ENCODE measurements around the gene UBE2L3.

UBE2L3 gene

DNA sequence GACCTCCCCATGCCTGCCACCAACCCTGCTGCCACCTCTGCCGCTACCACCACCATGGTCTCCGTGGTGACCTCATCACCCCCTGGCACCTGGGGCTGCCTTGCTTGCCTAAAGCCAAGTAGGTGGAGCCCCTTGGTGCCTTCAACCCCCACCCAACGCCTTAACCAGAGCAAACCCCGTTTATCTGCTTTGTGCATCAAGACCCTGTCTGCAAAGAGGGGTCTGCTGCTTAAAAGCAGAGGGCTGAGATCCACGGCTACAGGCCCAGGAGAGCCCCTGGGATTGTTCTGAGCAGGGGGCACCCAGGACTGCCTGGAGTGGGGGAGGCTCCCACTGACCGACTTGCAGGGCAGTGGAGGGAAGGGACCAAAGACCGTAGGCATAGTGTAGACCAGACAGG is 93.4 kb downstream of the UBE2L3 start:
- peaks cover 0 to 30% (median 27%) of the 10 kb centered on the region in 4 experiments for H3K4me1 ChIP-seq (ENCODE audit: control extremely low read depth in 1 of 4, control insufficient read depth in 4 of 4, insufficient read depth in 4 of 4, low read length in 3 of 4)
- no peak overlapping the region for H3K4me3 ChIP-seq (ENCODE audit: control insufficient read depth in 1 of 7, extremely low read depth in 1 of 7, insufficient read depth in 4 of 7, low read depth in 2 of 7, low read length in 6 of 7)
- no peak overlapping the region for H3K27ac ChIP-seq (ENCODE audit: insufficient read depth in 1 of 2, low read depth in 1 of 2, low read length in 2 of 2, poor library complexity in 1 of 2, severe bottlenecking in 2 of 2)
- H3K9me3 ChIP-seq (ENCODE audit: control extremely low read depth in 1 of 5, control insufficient read depth in 4 of 5, insufficient read depth in 2 of 5, low read depth in 1 of 5, low read length in 4 of 5): no peaks in the 10 kb centered on the region
- no peaks in the 10 kb centered on the region for H3K36me3 ChIP-seq (ENCODE audit: control insufficient read depth in 4 of 4, insufficient read depth in 4 of 4, low read length in 3 of 4)
- ChIA-PET CTCF (no interaction called here), POLR2A (no interaction called here)
- no peaks in the 10 kb centered on the region for H3K27me3 ChIP-seq (replicated peaks in 2 of 5; ENCODE audit: control insufficient read depth in 4 of 5, insufficient read depth in 5 of 5, low read length in 4 of 5)
- DNase-seq: no peak
- WGBS (ENCODE audit: insufficient coverage): 94% methylated on average over 5 of the region's 7 CpGs

DNA sequence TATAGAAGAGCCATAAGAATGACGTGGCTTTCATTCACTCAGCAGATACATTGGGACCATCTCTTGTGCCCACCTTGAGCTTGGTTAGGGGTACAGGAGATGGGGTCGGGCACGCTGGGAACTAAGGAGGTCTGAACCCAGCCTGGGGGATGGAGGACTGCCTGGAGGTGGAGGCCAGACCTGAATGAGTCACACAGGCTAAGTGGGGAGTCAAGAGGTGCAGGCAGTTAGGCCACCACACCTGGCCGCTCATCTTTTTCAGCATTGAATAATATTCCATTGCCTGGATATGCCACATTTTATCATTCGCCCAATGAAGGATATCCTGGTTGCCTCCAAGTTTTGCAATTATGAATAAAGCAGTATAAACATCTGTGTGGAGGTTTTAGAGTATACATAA is 94.5 kb downstream of the UBE2L3 start:
- ChIA-PET POLR2A (no interaction called here), CTCF (no interaction called here)
- WGBS (ENCODE audit: insufficient coverage): 83% methylated on average over 1 of the region's 5 CpGs

DNA sequence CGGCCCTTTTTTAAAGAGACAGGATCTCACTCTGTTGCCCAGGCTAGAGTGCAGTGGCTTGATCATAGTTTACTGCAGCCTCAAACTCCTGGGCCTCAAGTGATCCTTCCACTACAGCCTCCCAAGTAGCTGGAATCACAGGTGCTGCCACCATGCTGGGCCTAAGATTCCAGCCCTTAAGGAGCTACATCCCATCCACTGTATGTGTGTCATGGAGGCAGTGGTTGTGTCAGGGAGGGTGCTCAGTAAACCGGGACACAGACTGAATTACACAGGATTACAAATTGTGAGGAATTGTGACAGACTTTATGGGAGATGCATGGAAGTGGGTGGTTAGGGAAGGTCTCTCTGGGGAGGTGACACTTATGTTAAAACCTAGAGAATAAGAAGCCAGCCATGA is 96.2 kb downstream of the UBE2L3 start:
- Histone ChIP-seq H3K27ac (ENCODE audit: insufficient read depth in 1 of 2, low read depth in 1 of 2, low read length in 2 of 2, poor library complexity in 1 of 2, severe bottlenecking in 2 of 2) (no peak overlapping the region), H3K36me3 (ENCODE audit: control insufficient read depth in 4 of 4, insufficient read depth in 4 of 4, low read length in 3 of 4) (no peaks in the 10 kb centered on the region), H3K4me1 (ENCODE audit: control extremely low read depth in 1 of 4, control insufficient read depth in 4 of 4, insufficient read depth in 4 of 4, low read length in 3 of 4) (peaks cover 0 to 12% (median 9%) of the 10 kb centered on the region in 4 experiments), H3K4me3 (ENCODE audit: control insufficient read depth in 1 of 7, extremely low read depth in 1 of 7, insufficient read depth in 4 of 7, low read depth in 2 of 7, low read length in 6 of 7) (no peak overlapping the region), H3K27me3 (replicated peaks in 2 of 5; ENCODE audit: control insufficient read depth in 4 of 5, insufficient read depth in 5 of 5, low read length in 4 of 5) (no peaks in the 10 kb centered on the region), H3K9me3 (ENCODE audit: control extremely low read depth in 1 of 5, control insufficient read depth in 4 of 5, insufficient read depth in 2 of 5, low read depth in 1 of 5, low read length in 4 of 5) (no peaks in the 10 kb centered on the region)
- CTCF ChIA-PET: interaction anchor here (1.4 kb wide), 1 partner anchor 10 kb away, joined by 5 read pairs; no protein-coding TSS in a partner anchor
- 100% methylated on average over 1 of the region's 2 CpGs for WGBS (ENCODE audit: insufficient coverage)
- no peak for DNase-seq
- POLR2A ChIA-PET: no interaction called here

More for the DNA sequence above, 94.5 kb downstream of the UBE2L3 start:
- no peaks in the 10 kb centered on the region for H3K27me3 ChIP-seq (replicated peaks in 2 of 5; ENCODE audit: control insufficient read depth in 4 of 5, insufficient read depth in 5 of 5, low read length in 4 of 5)
- H3K36me3 ChIP-seq (ENCODE audit: control insufficient read depth in 4 of 4, insufficient read depth in 4 of 4, low read length in 3 of 4): no peaks in the 10 kb centered on the region
- no peak for DNase-seq
- no peak overlapping the region for H3K4me3 ChIP-seq (ENCODE audit: control insufficient read depth in 1 of 7, extremely low read depth in 1 of 7, insufficient read depth in 4 of 7, low read depth in 2 of 7, low read length in 6 of 7)
- peaks cover 0 to 24% (median 21%) of the 10 kb centered on the region in 4 experiments for H3K4me1 ChIP-seq (ENCODE audit: control extremely low read depth in 1 of 4, control insufficient read depth in 4 of 4, insufficient read depth in 4 of 4, low read length in 3 of 4)
- H3K27ac ChIP-seq (ENCODE audit: insufficient read depth in 1 of 2, low read depth in 1 of 2, low read length in 2 of 2, poor library complexity in 1 of 2, severe bottlenecking in 2 of 2): no peak overlapping the region
- no peaks in the 10 kb centered on the region for H3K9me3 ChIP-seq (ENCODE audit: control extremely low read depth in 1 of 5, control insufficient read depth in 4 of 5, insufficient read depth in 2 of 5, low read depth in 1 of 5, low read length in 4 of 5)

DNA sequence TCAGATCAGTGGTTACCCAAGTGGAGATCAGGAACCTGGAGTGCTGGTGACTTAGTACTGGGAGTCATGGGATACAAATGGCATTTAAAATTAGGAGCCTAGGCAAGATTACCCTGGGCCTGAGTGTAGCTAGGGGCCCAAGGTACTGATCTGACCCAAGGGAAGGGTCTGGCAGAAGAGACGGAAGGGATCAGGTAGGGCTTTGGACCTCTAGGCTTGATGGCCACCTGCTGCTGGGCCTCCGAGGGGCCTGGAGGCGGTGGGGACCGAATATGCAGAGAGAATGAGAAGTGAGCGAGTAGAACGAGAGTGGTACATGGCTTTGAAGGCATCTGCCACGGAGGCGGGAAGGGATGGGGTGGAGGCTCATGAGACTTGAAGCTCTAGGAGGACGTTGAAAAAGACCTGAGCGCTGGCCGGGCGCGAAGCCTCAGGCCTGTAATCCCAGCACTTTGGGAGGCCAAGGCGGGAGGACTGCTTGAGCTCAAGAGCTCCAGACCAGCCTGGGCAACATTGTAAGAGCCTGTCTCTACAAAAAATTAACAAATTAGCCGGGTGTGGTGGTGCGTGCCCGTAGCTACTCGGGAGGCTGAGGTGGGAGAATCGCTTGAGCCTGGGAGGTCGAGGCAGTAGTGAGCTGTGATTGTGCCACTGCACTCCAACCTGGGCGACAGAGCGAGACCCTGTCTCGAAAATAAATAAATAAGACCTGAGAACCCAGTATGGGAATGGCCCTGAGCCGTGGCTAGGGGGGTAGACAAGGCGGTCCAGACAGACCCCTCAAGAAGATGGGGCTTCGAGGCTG is 97.7 kb downstream of the UBE2L3 start:
- H3K27me3 ChIP-seq (replicated peaks in 2 of 5; ENCODE audit: control insufficient read depth in 4 of 5, insufficient read depth in 5 of 5, low read length in 4 of 5): no peaks in the 10 kb centered on the region
- H3K36me3 ChIP-seq (ENCODE audit: control insufficient read depth in 4 of 4, insufficient read depth in 4 of 4, low read length in 3 of 4): peaks cover 0 to 6% (median 2%) of the 10 kb centered on the region in 4 experiments
- H3K4me3 ChIP-seq (ENCODE audit: control insufficient read depth in 1 of 7, extremely low read depth in 1 of 7, insufficient read depth in 4 of 7, low read depth in 2 of 7, low read length in 6 of 7): peak overlapping the region; percentile 68 to 95 (median 90)
- H3K27ac ChIP-seq (ENCODE audit: insufficient read depth in 1 of 2, low read depth in 1 of 2, low read length in 2 of 2, poor library complexity in 1 of 2, severe bottlenecking in 2 of 2): peak overlapping the region; percentile 46 to 93
- peaks cover 0 to 12% (median 9%) of the 10 kb centered on the region in 4 experiments for H3K4me1 ChIP-seq (ENCODE audit: control extremely low read depth in 1 of 4, control insufficient read depth in 4 of 4, insufficient read depth in 4 of 4, low read length in 3 of 4)
- ChIA-PET POLR2A (interaction anchor here (0.6 to 1.0 kb wide), 2 partner anchors 23 to 908 kb away, joined by 3 to 5 read pairs; partner anchors contain the start of gene SDF2L1), CTCF (interaction anchor here (1.2 to 1.7 kb wide), 4 partner anchors 9 to 18 kb away, joined by 3 to 8 read pairs (median 4); no protein-coding TSS in a partner anchor)
- 79% methylated on average over 26 of the region's 26 CpGs for WGBS (ENCODE audit: insufficient coverage)
- H3K9me3 ChIP-seq (ENCODE audit: control extremely low read depth in 1 of 5, control insufficient read depth in 4 of 5, insufficient read depth in 2 of 5, low read depth in 1 of 5, low read length in 4 of 5): no peaks in the 10 kb centered on the region
- no peak for DNase-seq

DNA sequence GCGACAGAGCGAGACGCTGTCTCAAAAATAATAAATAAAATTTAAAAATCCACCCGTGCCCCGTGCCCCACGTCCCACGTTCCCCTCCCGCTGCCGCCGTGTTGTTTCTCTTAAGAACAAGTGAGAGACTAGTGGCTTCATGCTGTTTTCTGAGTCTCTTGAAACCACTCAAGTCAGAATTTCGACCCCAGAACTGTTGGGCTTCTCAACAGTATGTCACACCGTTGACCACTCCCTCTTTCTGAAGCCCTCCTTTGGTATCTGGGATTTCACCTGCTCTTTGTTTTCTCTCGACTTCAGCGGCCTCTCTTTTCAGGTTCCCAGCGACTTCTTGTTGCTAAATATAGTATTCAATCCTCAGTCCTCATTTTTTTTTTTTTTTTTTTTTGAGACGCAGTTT is 99.3 kb downstream of the UBE2L3 start:
- Histone ChIP-seq H3K27me3 (replicated peaks in 2 of 5; ENCODE audit: control insufficient read depth in 4 of 5, insufficient read depth in 5 of 5, low read length in 4 of 5) (no peaks in the 10 kb centered on the region), H3K27ac (ENCODE audit: insufficient read depth in 1 of 2, low read depth in 1 of 2, low read length in 2 of 2, poor library complexity in 1 of 2, severe bottlenecking in 2 of 2) (peak overlapping the region in 1 of 2 experiments; percentile 93), H3K36me3 (ENCODE audit: control insufficient read depth in 4 of 4, insufficient read depth in 4 of 4, low read length in 3 of 4) (peaks cover 2 to 20% (median 11%) of the 10 kb centered on the region in 4 experiments), H3K9me3 (ENCODE audit: control extremely low read depth in 1 of 5, control insufficient read depth in 4 of 5, insufficient read depth in 2 of 5, low read depth in 1 of 5, low read length in 4 of 5) (no peaks in the 10 kb centered on the region), H3K4me1 (ENCODE audit: control extremely low read depth in 1 of 4, control insufficient read depth in 4 of 4, insufficient read depth in 4 of 4, low read length in 3 of 4) (peaks cover 0 to 12% (median 9%) of the 10 kb centered on the region in 4 experiments), H3K4me3 (ENCODE audit: control insufficient read depth in 1 of 7, extremely low read depth in 1 of 7, insufficient read depth in 4 of 7, low read depth in 2 of 7, low read length in 6 of 7) (peak overlapping the region in 5 of 7 experiments; percentile 85 to 95 (median 91))
- 59% methylated on average over 15 of the region's 16 CpGs for WGBS (ENCODE audit: insufficient coverage)
- CTCF ChIA-PET: interaction anchor here (2.1 kb wide), 1 partner anchor 25 kb away, joined by 6 read pairs; no protein-coding TSS in a partner anchor
- POLR2A ChIA-PET: no interaction called here
- peak in 2 of 3 donors; percentile 14 for DNase-seq

DNA sequence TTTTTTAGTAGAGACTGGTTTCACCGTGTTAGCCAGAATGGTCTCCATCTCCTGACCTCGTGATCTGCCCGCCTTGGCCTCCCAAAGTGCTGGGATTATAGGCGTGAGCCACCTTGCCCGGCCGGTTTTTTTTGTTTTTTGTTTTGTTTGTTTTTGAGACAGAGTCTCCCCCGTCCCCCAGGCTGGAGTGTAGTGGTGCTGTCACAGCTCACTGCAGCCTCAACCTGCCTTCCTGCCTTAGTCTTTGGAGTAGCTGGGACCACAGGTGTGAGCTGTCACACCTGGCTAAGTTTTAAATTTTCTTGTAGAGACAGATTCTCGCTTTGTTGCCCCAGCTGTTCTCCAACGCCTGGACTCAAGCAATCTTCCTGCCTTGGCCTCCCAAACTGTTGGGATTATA is 101.5 kb downstream of the UBE2L3 start:
- DNase-seq: no peak
- CTCF ChIA-PET: interaction anchor here (2.1 kb wide), 1 partner anchor 28 kb away, joined by 6 read pairs; no protein-coding TSS in a partner anchor
- Histone ChIP-seq H3K4me3 (ENCODE audit: control insufficient read depth in 1 of 7, extremely low read depth in 1 of 7, insufficient read depth in 4 of 7, low read depth in 2 of 7, low read length in 6 of 7) (no peak overlapping the region), H3K36me3 (ENCODE audit: control insufficient read depth in 4 of 4, insufficient read depth in 4 of 4, low read length in 3 of 4) (peaks cover 2 to 42% (median 29%) of the 10 kb centered on the region in 4 experiments), H3K4me1 (ENCODE audit: control extremely low read depth in 1 of 4, control insufficient read depth in 4 of 4, insufficient read depth in 4 of 4, low read length in 3 of 4) (peaks cover 0 to 12% (median 9%) of the 10 kb centered on the region in 4 experiments), H3K27ac (ENCODE audit: insufficient read depth in 1 of 2, low read depth in 1 of 2, low read length in 2 of 2, poor library complexity in 1 of 2, severe bottlenecking in 2 of 2) (no peak overlapping the region), H3K9me3 (ENCODE audit: control extremely low read depth in 1 of 5, control insufficient read depth in 4 of 5, insufficient read depth in 2 of 5, low read depth in 1 of 5, low read length in 4 of 5) (no peaks in the 10 kb centered on the region), H3K27me3 (replicated peaks in 2 of 5; ENCODE audit: control insufficient read depth in 4 of 5, insufficient read depth in 5 of 5, low read length in 4 of 5) (no peaks in the 10 kb centered on the region)
- 98% methylated on average over 5 of the region's 9 CpGs for whole genome bisulfite sequencing (ENCODE audit: insufficient coverage)
- POLR2A ChIA-PET: no interaction called here

DNA sequence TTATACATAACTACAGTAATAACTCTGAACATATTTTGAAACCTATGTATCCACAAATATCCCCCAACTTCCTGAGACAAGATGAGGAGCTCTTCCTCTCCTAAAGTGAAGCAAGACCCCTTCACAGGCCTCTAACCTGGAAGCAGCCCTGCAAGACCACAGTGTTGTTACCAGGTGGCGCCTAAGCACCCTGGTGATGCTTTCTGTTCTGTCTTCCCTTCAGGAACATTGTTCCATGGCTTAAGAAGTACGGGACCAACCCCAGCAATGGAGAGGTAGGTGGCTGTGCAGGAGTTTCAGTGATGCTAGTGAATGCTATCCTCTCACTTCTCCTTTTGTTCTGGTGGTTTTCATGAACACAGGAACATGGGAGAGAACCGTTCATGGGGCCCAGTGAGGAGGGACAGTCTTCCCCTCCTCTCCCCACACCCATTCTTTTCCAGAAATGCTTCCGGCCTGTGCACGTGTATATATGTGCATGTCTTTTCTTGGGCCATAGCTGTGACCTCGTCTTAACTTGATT is 104.7 kb downstream of the UBE2L3 start:
- Histone ChIP-seq H3K4me3 (ENCODE audit: control insufficient read depth in 1 of 7, extremely low read depth in 1 of 7, insufficient read depth in 4 of 7, low read depth in 2 of 7, low read length in 6 of 7) (no peak overlapping the region), H3K9me3 (ENCODE audit: control extremely low read depth in 1 of 5, control insufficient read depth in 4 of 5, insufficient read depth in 2 of 5, low read depth in 1 of 5, low read length in 4 of 5) (no peaks in the 10 kb centered on the region), H3K27me3 (replicated peaks in 2 of 5; ENCODE audit: control insufficient read depth in 4 of 5, insufficient read depth in 5 of 5, low read length in 4 of 5) (no peaks in the 10 kb centered on the region), H3K27ac (ENCODE audit: insufficient read depth in 1 of 2, low read depth in 1 of 2, low read length in 2 of 2, poor library complexity in 1 of 2, severe bottlenecking in 2 of 2) (no peak overlapping the region), H3K4me1 (ENCODE audit: control extremely low read depth in 1 of 4, control insufficient read depth in 4 of 4, insufficient read depth in 4 of 4, low read length in 3 of 4) (no peaks in the 10 kb centered on the region), H3K36me3 (ENCODE audit: control insufficient read depth in 4 of 4, insufficient read depth in 4 of 4, low read length in 3 of 4) (peaks cover 5 to 61% (median 44%) of the 10 kb centered on the region in 4 experiments)
- no peak for DNase-seq
- ChIA-PET POLR2A (no interaction called here), CTCF (interaction anchor here (0.8 to 1.2 kb wide), 2 partner anchors 19 to 20 kb away, joined by 3 to 4 read pairs; no protein-coding TSS in a partner anchor)
- WGBS (ENCODE audit: insufficient coverage): 84% methylated on average over 5 of the region's 6 CpGs
